Retinal pigment epithelial cell (primary cell): ENCODE measurements around the gene WFDC12.
"Not testable (repeated sequence)": the region's sequence is repeated elsewhere in the genome, so short reads cannot be mapped to it uniquely, and the experiment has no call there.

Experiments used
- DNase-seq: peaks from one replicate; pipeline ENCODE4 v3.0.0-alpha.2; 2010; ENCODE audit warnings: low read depth
- H3K4me3 ChIP-seq: 2 replicates; pipeline ENCODE4 v1.5.1; 2011; ENCODE audit warnings: mild to moderate bottlenecking, low read length, control low read depth, moderate library complexity
- CTCF ChIP-seq: conservative IDR thresholded peaks from 2 replicates; pipeline ENCODE4 v1.5.1; 2011; ENCODE audit warnings: low read depth, low read length, control low read depth, inconsistent platforms

Gene WFDC12

DNA sequence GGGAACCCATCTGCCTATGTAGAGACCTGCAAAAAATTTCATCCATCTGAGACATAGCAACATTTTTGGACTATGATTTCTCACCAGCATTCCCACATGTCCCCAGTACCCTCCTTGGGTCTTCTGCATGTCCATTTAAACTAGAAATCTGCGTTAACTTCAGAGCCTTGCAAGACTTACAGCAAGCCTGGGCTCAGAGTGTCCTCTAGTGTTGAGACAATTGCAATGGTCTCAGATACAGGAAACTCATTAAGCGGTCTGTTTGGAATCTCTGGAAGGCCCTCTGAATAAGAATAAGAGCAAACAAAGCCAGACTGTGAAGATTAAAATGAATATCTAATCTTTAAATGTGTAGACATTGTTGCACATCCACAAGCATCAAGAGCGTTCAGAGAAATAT is 29.9 kb upstream of the WFDC12 start:
- no peak for DNase-seq
- TF ChIP-seq CTCF, result no peak
- H3K4me3 ChIP-seq, result no peak overlapping the region

DNA sequence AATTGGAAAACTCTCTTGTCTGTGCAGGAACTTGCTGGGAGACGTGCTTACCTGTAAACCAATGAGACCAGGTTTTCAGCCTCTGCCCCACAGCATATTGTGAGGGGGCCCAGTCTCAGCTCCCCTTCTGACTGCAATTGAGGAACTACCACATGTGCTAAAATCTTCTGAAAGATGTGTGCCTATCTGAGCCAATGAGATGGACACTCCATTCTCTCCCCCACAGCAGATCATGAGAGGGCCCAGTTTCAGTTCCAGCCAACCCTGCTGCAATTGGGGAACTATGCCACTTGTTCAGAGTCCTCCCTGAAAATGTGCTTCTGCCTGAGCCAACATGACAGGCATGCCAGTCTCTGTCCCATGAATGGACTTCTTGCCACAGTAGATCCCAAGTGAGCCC is 29.5 kb upstream of the WFDC12 start:
- DNase-seq, result no peak
- TF ChIP-seq CTCF, result no peak
- no peak overlapping the region for H3K4me3 ChIP-seq

- no peak overlapping the region for H3K4me3 ChIP-seq
- no peak for TF ChIP-seq CTCF
- no peak for DNase-seq
These were observed 28.9 kb upstream of the WFDC12 start for GRCh38 chr20:45153147-45153546.

GRCh38 chr20:45152405-45152804 is 28.1 kb upstream of the WFDC12 start:
- DNase-seq, result no peak
- TF ChIP-seq CTCF, result no peak
- no peak overlapping the region for H3K4me3 ChIP-seq

- H3K4me3 ChIP-seq, result no peak overlapping the region
- no peak for TF ChIP-seq CTCF
- no peak for DNase-seq
These were observed 24.8 kb upstream of the WFDC12 start for GRCh38 chr20:45149062-45149461.

DNA sequence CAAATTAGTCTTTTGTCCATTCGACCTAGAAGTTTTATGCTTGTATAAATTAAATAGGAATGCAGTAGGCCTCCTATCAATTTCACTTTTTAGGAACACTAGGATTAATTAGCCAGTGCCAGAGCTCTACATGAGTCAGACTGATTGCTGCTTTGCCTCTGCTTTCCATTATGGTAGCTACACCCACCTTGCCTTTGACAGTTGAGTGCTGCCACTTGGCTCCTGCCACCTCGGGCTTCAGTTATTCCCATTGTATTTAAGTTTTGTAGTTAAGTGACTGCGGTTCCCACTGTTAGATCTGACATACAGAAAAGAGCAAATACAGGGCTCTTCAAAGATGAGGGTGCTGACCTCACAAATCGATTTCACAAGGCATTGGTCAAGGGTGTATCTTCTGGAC is 16.6 kb upstream of the WFDC12 start:
- DNase-seq, result no peak
- H3K4me3 ChIP-seq, result no peak overlapping the region

GRCh38 chr20:45139733-45140375 is 15.6 kb upstream of the WFDC12 start:
- not testable (repeated sequence) for H3K4me3 ChIP-seq, DNase-seq

More for the DNA sequence above, 16.6 kb upstream of the WFDC12 start:
- TF ChIP-seq CTCF, result no peak
